Measurements from ENCODE around the gene TP53BP2. TPM values are rescaled to one million over a fixed set of nuclear protein-coding genes. Genes with fewer than 3 reads are reported as not detected.

TP53BP2 gene
- total and polyA plus RNA-seq, 2 experiments from 2014 or later, result 31.6 to 57.8 TPM

- Histone ChIP-seq H2AFZ (no peak overlapping the region), H3K27ac (peak overlapping the region; percentile 96), H3K27me3 (no peaks in the 10 kb centered on the region), H3K4me1 (ENCODE audit: insufficient read depth) (peaks cover 18% of the 10 kb centered on the region), H3K4me2 (peak overlapping the region; percentile 29), H3K36me3 (replicated peaks; ENCODE audit: insufficient read depth, low read depth) (no peaks in the 10 kb centered on the region), H3K9me3 (ENCODE audit: low read depth) (no peaks in the 10 kb centered on the region), H3K9me2 (replicated peaks; ENCODE audit: insufficient read depth) (no peaks in the 10 kb centered on the region), H3K79me2 (no peaks in the 10 kb centered on the region), H3K4me3 (no peak overlapping the region), H4K20me1 (ENCODE audit: insufficient read depth, poor library complexity, severe bottlenecking) (no peaks in the 10 kb centered on the region)
- 39% methylated on average over 9 of the region's 10 CpGs for WGBS (ENCODE audit: low lambda C conversion rate, missing lambda C conversion rate)
- no peak for TF ChIP-seq EZH2 (IDR thresholded peaks at IDR 0.05; ENCODE audit: borderline replicate concordance)
- no peak for TF ChIP-seq EZH2phosphoT487 (IDR thresholded peaks at IDR 0.05; ENCODE audit: low read depth, severe bottlenecking, unreplicated experiment)
- TF ChIP-seq, protein P1, sequence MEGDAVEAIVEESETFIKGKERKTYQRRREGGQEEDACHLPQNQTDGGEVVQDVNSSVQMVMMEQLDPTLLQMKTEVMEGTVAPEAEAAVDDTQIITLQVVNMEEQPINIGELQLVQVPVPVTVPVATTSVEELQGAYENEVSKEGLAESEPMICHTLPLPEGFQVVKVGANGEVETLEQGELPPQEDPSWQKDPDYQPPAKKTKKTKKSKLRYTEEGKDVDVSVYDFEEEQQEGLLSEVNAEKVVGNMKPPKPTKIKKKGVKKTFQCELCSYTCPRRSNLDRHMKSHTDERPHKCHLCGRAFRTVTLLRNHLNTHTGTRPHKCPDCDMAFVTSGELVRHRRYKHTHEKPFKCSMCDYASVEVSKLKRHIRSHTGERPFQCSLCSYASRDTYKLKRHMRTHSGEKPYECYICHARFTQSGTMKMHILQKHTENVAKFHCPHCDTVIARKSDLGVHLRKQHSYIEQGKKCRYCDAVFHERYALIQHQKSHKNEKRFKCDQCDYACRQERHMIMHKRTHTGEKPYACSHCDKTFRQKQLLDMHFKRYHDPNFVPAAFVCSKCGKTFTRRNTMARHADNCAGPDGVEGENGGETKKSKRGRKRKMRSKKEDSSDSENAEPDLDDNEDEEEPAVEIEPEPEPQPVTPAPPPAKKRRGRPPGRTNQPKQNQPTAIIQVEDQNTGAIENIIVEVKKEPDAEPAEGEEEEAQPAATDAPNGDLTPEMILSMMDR (IDR thresholded peaks at IDR 0.05; ENCODE audit: poor library complexity), result no peak
- peak; percentile 37 for DNase-seq (ENCODE audit: low spot score)
These were observed 68.8 kb downstream of the TP53BP2 start for GRCh38 chr1:223776826-223777454.

DNA sequence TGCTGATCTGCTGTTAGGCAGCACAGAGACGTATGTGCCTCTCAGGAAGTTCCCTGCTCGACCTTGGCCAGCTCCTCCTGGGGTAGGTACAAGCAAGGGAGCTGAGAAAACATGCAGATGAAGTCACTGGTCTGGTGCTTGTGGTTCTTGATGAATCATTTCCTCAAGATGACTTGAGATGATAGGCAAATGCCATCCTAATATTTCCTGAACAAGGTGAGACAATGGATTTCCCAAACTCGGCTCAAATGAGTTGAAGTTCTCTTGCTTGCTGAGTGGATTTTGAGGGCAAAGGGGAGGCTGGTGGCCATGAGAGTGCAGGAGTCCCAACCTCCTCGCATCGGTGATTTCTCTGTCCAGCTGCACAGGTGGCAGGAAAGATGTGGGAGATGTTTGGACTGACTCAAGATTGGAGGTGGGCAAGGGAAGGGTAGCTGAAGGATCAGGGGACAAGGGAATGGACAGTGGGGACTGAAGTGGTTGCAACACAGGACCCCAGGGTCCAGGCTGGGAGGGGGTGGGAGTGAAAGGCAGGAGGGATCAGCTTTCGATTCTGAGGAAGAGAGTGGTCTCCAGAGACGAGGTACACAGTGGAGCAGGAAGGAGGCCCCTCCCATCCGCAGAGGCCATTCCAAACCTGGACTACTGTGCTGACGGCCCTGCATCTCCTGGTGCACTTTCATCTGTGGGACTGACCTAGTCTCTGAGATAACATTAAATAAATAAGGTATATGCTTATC lies 69.5 kb downstream of the TP53BP2 start:
- Histone ChIP-seq H3K27ac (peak overlapping the region; percentile 96), H3K9me3 (ENCODE audit: low read depth) (no peaks in the 10 kb centered on the region), H3K4me2 (no peak overlapping the region), H3K9me2 (replicated peaks; ENCODE audit: insufficient read depth) (no peaks in the 10 kb centered on the region), H3K27me3 (no peaks in the 10 kb centered on the region), H3K79me2 (no peaks in the 10 kb centered on the region), H2AFZ (no peak overlapping the region), H3K4me1 (ENCODE audit: insufficient read depth) (peaks cover 25% of the 10 kb centered on the region), H3K4me3 (no peak overlapping the region), H4K20me1 (ENCODE audit: insufficient read depth, poor library complexity, severe bottlenecking) (no peaks in the 10 kb centered on the region), H3K36me3 (replicated peaks; ENCODE audit: insufficient read depth, low read depth) (no peaks in the 10 kb centered on the region)
- DNase-seq (ENCODE audit: low spot score), result peak; percentile 67
- 53% methylated on average over 9 of the region's 9 CpGs for WGBS (ENCODE audit: low lambda C conversion rate, missing lambda C conversion rate)
- TF ChIP-seq EZH2 (IDR thresholded peaks at IDR 0.05; ENCODE audit: borderline replicate concordance), result no peak
- TF ChIP-seq, protein P1 (IDR thresholded peaks at IDR 0.05; ENCODE audit: poor library complexity), result no peak
- no peak for TF ChIP-seq EZH2phosphoT487 (IDR thresholded peaks at IDR 0.05; ENCODE audit: low read depth, severe bottlenecking, unreplicated experiment)

- H3K4me2 ChIP-seq, result no peak overlapping the region
- H3K36me3 ChIP-seq (replicated peaks; ENCODE audit: insufficient read depth, low read depth), result no peaks in the 10 kb centered on the region
- H3K4me3 ChIP-seq, result no peak overlapping the region
- peaks cover 29% of the 10 kb centered on the region for H3K4me1 ChIP-seq (ENCODE audit: insufficient read depth)
- H2AFZ ChIP-seq, result no peak overlapping the region
- DNase-seq (ENCODE audit: low spot score), result no peak
- no peaks in the 10 kb centered on the region for H3K9me2 ChIP-seq (replicated peaks; ENCODE audit: insufficient read depth)
- no peaks in the 10 kb centered on the region for H3K79me2 ChIP-seq
- H3K27ac ChIP-seq, result peak overlapping the region; percentile 96
- 79% methylated on average over 1 of the region's 1 CpG for WGBS (ENCODE audit: low lambda C conversion rate, missing lambda C conversion rate)
- H4K20me1 ChIP-seq (ENCODE audit: insufficient read depth, poor library complexity, severe bottlenecking), result no peaks in the 10 kb centered on the region
- H3K9me3 ChIP-seq (ENCODE audit: low read depth), result no peaks in the 10 kb centered on the region
- no peaks in the 10 kb centered on the region for H3K27me3 ChIP-seq
- TF ChIP-seq EZH2phosphoT487 (IDR thresholded peaks at IDR 0.05; ENCODE audit: low read depth, severe bottlenecking, unreplicated experiment), result no peak
- no peak for TF ChIP-seq EZH2 (IDR thresholded peaks at IDR 0.05; ENCODE audit: borderline replicate concordance)
- TF ChIP-seq, protein P1 (IDR thresholded peaks at IDR 0.05; ENCODE audit: poor library complexity), result no peak
These were observed 70.1 kb downstream of the TP53BP2 start for GRCh38 chr1:223775711-223776074.
